ENCODE results near the gene RS1. TPM values are rescaled to one million over a fixed set of nuclear protein-coding genes. Genes with fewer than 3 reads are reported as not detected.

Gene RS1
- total RNA-seq, 1 experiment from 2014 or later, result not detected

- Histone ChIP-seq H3K4me1 (ENCODE audit: low read length) (no peaks in the 10 kb centered on the region), H4K20me1 (ENCODE audit: insufficient read depth, low read depth, low read length) (no peaks in the 10 kb centered on the region), H3K9ac (ENCODE audit: low read length) (no peak overlapping the region), H3K27ac (ENCODE audit: low read length) (no peak overlapping the region), H3K27me3 (ENCODE audit: low read length) (no peaks in the 10 kb centered on the region), H3K9me3 (ENCODE audit: low read length) (no peaks in the 10 kb centered on the region), H3K36me3 (ENCODE audit: insufficient read depth, low read length) (no peaks in the 10 kb centered on the region), H3K4me3 (ENCODE audit: low read length) (no peak overlapping the region), H3K79me2 (ENCODE audit: low read length) (no peaks in the 10 kb centered on the region), H3K9me2 (replicated peaks; ENCODE audit: insufficient read depth, low read length) (no peaks in the 10 kb centered on the region), H2AFZ (ENCODE audit: low read length) (no peak overlapping the region), H3K4me2 (ENCODE audit: low read depth, low read length, poor library complexity, severe bottlenecking) (no peak overlapping the region)
- DNase-seq, result no peak
Measured at GRCh38 chrX:18613930-18614639, 57.8 kb downstream of the RS1 start.

DNA sequence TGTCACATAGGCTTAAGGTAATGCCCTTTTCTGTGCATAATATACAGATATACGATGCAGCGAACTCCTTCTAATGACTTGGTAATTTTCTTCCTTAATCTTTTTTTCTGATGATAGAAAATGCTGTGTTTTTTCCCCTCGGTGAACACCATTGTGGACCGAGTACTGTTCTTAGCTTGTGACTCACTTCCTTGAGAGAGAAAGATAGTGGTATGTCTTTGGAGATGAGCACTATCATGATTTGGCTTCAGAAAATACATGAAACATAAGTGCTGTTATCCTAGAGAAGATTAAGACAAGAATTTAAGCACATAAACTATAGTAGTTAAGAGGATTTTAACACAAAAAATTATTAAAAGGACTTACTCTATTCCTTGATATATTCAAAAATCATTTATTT is 63.9 kb downstream of the RS1 start:
- H3K36me3 ChIP-seq (ENCODE audit: insufficient read depth, low read length), result no peaks in the 10 kb centered on the region
- H3K27me3 ChIP-seq (ENCODE audit: low read length), result no peaks in the 10 kb centered on the region

DNA sequence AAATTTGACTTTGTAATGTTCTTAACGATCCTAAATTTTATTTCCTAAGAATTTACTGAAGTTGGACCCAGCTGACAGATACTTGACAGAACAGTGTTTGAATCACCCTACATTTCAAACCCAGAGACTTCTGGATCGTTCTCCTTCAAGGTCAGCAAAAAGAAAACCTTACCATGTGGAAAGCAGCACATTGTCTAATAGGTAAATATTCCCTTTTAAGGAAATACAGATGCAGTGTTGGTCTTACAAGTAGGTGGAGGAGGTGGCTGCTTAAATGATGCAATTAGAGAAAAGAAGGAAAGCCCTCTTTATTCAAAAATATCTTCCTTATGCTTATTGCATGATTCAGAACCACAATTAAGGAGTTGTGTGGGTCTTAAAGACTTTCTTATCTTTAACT is 73.5 kb downstream of the RS1 start:
- Histone ChIP-seq H3K4me2 (ENCODE audit: low read depth, low read length, poor library complexity, severe bottlenecking) (no peak overlapping the region), H3K9me2 (replicated peaks; ENCODE audit: insufficient read depth, low read length) (no peaks in the 10 kb centered on the region), H3K4me3 (ENCODE audit: low read length) (no peak overlapping the region), H3K27me3 (ENCODE audit: low read length) (no peaks in the 10 kb centered on the region), H3K4me1 (ENCODE audit: low read length) (no peaks in the 10 kb centered on the region), H3K9me3 (ENCODE audit: low read length) (no peaks in the 10 kb centered on the region), H3K36me3 (ENCODE audit: insufficient read depth, low read length) (no peaks in the 10 kb centered on the region), H3K9ac (ENCODE audit: low read length) (no peak overlapping the region), H2AFZ (ENCODE audit: low read length) (no peak overlapping the region), H3K79me2 (ENCODE audit: low read length) (no peaks in the 10 kb centered on the region), H3K27ac (ENCODE audit: low read length) (no peak overlapping the region), H4K20me1 (ENCODE audit: insufficient read depth, low read depth, low read length) (no peaks in the 10 kb centered on the region)
- DNase-seq, result no peak

More for the DNA sequence above, 63.9 kb downstream of the RS1 start:
- DNase-seq, result no peak
- no peaks in the 10 kb centered on the region for H3K4me1 ChIP-seq (ENCODE audit: low read length)
- H3K9me2 ChIP-seq (replicated peaks; ENCODE audit: insufficient read depth, low read length), result no peaks in the 10 kb centered on the region
- H4K20me1 ChIP-seq (ENCODE audit: insufficient read depth, low read depth, low read length), result no peaks in the 10 kb centered on the region
- no peak overlapping the region for H3K27ac ChIP-seq (ENCODE audit: low read length)
- no peaks in the 10 kb centered on the region for H3K79me2 ChIP-seq (ENCODE audit: low read length)
- H3K4me3 ChIP-seq (ENCODE audit: low read length), result no peak overlapping the region
- no peaks in the 10 kb centered on the region for H3K9me3 ChIP-seq (ENCODE audit: low read length)
- H3K9ac ChIP-seq (ENCODE audit: low read length), result no peak overlapping the region
- H3K4me2 ChIP-seq (ENCODE audit: low read depth, low read length, poor library complexity, severe bottlenecking), result no peak overlapping the region
- H2AFZ ChIP-seq (ENCODE audit: low read length), result no peak overlapping the region

DNA sequence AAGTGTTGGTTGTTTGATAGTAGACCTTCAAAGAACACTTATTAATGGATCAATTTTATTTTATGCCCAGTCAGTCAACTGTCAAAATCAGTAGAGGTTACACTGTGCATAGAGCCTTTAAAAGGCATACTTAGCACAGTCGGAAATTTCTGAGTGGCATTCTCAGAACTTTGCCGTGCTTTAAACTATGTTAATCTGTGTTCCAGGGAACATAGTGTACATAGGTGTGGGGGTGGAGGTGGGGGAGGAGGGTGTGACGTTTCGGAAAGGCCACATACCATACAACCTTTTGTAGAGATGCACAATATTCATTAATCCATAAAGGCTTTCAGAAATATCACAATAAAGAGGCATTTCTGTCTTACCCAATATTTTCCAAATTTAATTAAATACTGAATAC is 75.8 kb downstream of the RS1 start:
- Histone ChIP-seq H3K4me2 (ENCODE audit: low read depth, low read length, poor library complexity, severe bottlenecking) (no peak overlapping the region), H3K4me3 (ENCODE audit: low read length) (no peak overlapping the region), H4K20me1 (ENCODE audit: insufficient read depth, low read depth, low read length) (no peaks in the 10 kb centered on the region), H2AFZ (ENCODE audit: low read length) (no peak overlapping the region), H3K9me3 (ENCODE audit: low read length) (no peaks in the 10 kb centered on the region), H3K9me2 (replicated peaks; ENCODE audit: insufficient read depth, low read length) (no peaks in the 10 kb centered on the region), H3K9ac (ENCODE audit: low read length) (no peak overlapping the region), H3K79me2 (ENCODE audit: low read length) (no peaks in the 10 kb centered on the region), H3K27ac (ENCODE audit: low read length) (no peak overlapping the region), H3K27me3 (ENCODE audit: low read length) (no peaks in the 10 kb centered on the region), H3K4me1 (ENCODE audit: low read length) (no peaks in the 10 kb centered on the region), H3K36me3 (ENCODE audit: insufficient read depth, low read length) (no peaks in the 10 kb centered on the region)
- no peak for DNase-seq

DNA sequence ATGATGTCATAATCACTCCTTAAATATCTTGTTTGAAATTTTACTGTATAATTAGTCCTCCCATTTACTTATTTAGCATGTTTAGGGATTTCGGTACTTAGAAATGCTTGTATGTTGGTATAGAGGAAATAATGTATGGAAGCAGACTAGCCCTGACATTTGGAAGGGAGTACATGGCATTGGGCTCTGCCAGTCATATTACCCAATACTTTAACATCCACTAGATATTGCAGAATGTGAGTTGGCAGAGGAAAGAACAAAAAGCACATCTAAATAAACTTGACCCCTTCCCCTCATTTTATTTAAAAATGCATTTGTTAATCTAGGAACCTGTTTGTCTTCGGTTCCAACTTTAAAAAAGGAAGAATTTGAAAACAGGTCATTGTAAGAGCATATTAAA is 77.8 kb downstream of the RS1 start:
- Histone ChIP-seq H3K79me2 (ENCODE audit: low read length) (no peaks in the 10 kb centered on the region), H3K4me2 (ENCODE audit: low read depth, low read length, poor library complexity, severe bottlenecking) (no peak overlapping the region), H3K4me1 (ENCODE audit: low read length) (no peaks in the 10 kb centered on the region)

DNA sequence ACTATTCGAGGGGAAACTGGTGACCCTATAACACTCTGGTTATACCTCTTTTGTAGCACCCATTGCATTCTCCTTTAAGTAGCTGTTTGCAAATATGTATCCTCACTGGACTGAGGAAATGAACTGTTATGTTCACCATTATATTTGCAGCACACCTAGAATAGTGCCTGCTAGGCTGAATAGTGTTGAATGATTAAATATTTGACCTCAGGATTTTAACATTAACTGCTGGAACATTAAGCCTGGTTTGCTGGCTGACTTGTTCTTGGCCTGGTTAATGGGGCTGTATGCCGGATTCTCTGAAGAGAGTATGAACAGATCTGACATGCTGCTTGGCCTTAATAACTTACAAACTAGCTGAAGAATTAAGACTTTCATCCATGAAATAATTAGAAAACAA is 80.1 kb downstream of the RS1 start:
- Histone ChIP-seq H3K4me3 (ENCODE audit: low read length) (no peak overlapping the region), H3K36me3 (ENCODE audit: insufficient read depth, low read length) (no peaks in the 10 kb centered on the region), H3K9me2 (replicated peaks; ENCODE audit: insufficient read depth, low read length) (no peaks in the 10 kb centered on the region), H3K9me3 (ENCODE audit: low read length) (no peaks in the 10 kb centered on the region), H3K4me1 (ENCODE audit: low read length) (no peaks in the 10 kb centered on the region), H4K20me1 (ENCODE audit: insufficient read depth, low read depth, low read length) (no peaks in the 10 kb centered on the region), H2AFZ (ENCODE audit: low read length) (no peak overlapping the region), H3K4me2 (ENCODE audit: low read depth, low read length, poor library complexity, severe bottlenecking) (no peak overlapping the region), H3K27ac (ENCODE audit: low read length) (no peak overlapping the region), H3K79me2 (ENCODE audit: low read length) (no peaks in the 10 kb centered on the region), H3K27me3 (ENCODE audit: low read length) (no peaks in the 10 kb centered on the region), H3K9ac (ENCODE audit: low read length) (no peak overlapping the region)
- DNase-seq, result no peak

More for the DNA sequence above, 77.8 kb downstream of the RS1 start:
- no peaks in the 10 kb centered on the region for H3K9me3 ChIP-seq (ENCODE audit: low read length)
- no peaks in the 10 kb centered on the region for H4K20me1 ChIP-seq (ENCODE audit: insufficient read depth, low read depth, low read length)
- no peaks in the 10 kb centered on the region for H3K27me3 ChIP-seq (ENCODE audit: low read length)
- H2AFZ ChIP-seq (ENCODE audit: low read length), result no peak overlapping the region
- no peak for DNase-seq
- H3K27ac ChIP-seq (ENCODE audit: low read length), result no peak overlapping the region
- H3K9ac ChIP-seq (ENCODE audit: low read length), result no peak overlapping the region
- H3K4me3 ChIP-seq (ENCODE audit: low read length), result no peak overlapping the region
- no peaks in the 10 kb centered on the region for H3K9me2 ChIP-seq (replicated peaks; ENCODE audit: insufficient read depth, low read length)
- H3K36me3 ChIP-seq (ENCODE audit: insufficient read depth, low read length), result no peaks in the 10 kb centered on the region

Other genes starting within 250 kb of the RS1 start
- 0.82 and 2.1 TPM in 2 replicates for gene CDKL5, start 246.5 kb downstream of the RS1 start, total RNA-seq (2014; rRNA removed; shearing (Covaris generic); ENCODE audit: low replicate concordance)
- gene PPEF1, start 35.5 kb upstream of the RS1 start, total RNA-seq (2014; rRNA removed; shearing (Covaris generic); ENCODE audit: low replicate concordance), result not detected in 2 replicates